HT1080 (cell line): ENCODE data around the gene APBA3. TPM values are rescaled to one million over a fixed set of nuclear protein-coding genes. Genes with fewer than 3 reads are reported as not detected.
A peak's percentile ranks its signal among the peaks of the same experiment; 100 is the strongest.

ENCODE experiments used
- DNase-seq: peaks from one replicate; pipeline ENCODE4 v3.0.0-alpha.2; 2015; ENCODE audit warnings: low read depth
- polyA plus RNA-seq, 2 experiments: library from polyadenylated mRNA; depleted of rRNA; stranded (reverse); fragments of >200 nt; gene quantifications; 2 replicates each; pipeline ENCODE4 v1.2.3, GENCODE V29; 2015
- total RNA-seq: library from RNA; depleted of rRNA; stranded (reverse); fragments of >200 nt; shearing (Covaris generic); gene quantifications from 2 replicates; pipeline ENCODE4 v1.2.3, GENCODE V29; 2014; rRNA removed

APBA3 gene
- 16.9 and 19.3 TPM in 2 replicates for total RNA-seq
- 12.1 and 15.5 TPM in 2 replicates for polyA plus RNA-seq (2015; cell fraction: cytosol; rRNA removed)
- polyA plus RNA-seq (2015; cell fraction: nucleus; rRNA removed): 33.1 and 35.3 TPM in 2 replicates

DNA sequence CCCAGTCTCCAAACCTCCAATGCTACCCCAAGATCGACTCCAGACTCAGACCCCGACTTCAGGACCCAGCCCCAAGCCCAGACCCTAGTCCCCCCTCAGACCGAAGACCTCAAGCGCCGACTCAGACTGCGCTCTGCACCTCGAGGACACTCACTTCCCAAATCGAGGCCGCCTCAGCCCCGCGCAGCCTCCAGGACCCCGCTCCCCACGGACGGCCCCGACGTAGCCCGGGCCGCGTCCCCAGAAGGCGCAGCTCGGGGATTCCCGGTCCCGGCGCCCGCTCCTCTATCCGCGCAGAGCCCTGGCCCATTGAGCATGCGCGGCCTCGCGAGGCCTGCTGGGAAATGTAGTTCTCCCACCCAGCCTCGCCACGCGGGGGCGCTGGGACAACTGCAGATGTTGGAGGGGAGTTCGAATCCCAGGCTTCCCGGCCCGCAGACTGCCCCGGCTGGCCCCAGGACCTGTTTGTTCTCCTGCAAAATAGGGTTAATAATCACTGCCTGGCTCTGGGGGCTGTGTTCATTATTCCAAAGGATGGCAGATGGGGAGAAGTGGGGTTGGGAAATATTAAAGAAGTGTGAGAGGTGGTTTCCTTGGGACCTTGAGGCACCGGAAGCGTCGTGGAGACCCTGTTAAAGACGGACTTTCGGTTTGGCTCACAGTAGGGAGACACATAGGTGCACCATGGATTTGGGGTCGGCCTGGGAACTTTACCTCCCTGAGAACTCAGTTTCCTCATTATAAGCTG, at the start of gene APBA3:
Gene APBA3, minus strand, starts transcription at position 311 of the 748 bp plus-strand sequence. CDS start 1,428 bp downstream, outside the sequence.
- peak; percentile 90 for DNase-seq

GRCh38 chr19:3810708-3811355, 49.3 kb upstream of the APBA3 start:
- DNase-seq: no peak

DNA sequence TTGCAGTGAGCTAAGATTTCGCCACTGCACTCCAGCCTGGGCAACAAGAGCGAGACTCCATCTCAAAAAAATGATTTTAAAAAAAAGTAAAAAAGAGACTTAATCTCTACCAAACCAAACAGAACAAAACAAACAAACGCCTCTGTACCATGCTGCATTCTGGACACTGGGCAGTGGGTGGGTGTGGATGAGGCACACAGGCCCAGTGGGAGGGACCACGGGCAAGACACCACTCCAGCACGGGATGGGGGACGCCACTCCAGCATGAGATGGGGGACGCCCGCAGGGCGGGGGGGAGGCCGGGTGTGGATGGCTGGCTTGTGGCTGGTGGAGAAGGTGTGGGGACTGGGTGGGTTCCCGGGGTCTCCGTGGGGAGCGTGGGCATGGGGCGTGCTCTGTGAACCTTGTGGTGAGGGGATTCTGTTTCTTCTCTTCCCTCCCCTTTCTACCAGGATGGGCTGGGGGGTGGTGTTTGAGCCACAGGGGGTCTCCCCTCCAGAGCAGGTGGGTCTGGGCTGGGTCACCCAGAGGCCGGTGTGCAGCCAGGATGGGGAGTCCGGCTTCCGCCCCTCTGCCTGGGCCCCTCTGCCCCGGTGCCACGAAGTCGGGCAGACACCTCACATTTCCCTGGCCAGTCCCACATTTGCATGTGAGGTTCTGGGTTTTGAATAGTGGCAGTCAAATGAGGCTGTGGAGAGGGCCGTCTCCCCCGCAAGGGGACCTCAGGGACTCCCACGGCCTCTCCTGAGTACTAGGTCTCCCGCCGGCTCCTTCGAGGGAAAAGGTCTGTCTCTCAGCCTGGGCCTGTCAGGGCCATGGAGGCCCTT, 48.6 kb upstream of the APBA3 start:
- DNase-seq: no peak

- DNase-seq: no peak
Observed at GRCh38 chr19:3808420-3809143, 47.1 kb upstream of the APBA3 start.

- DNase-seq: no peak
Observed at GRCh38 chr19:3807574-3808354, 46.3 kb upstream of the APBA3 start.

DNA sequence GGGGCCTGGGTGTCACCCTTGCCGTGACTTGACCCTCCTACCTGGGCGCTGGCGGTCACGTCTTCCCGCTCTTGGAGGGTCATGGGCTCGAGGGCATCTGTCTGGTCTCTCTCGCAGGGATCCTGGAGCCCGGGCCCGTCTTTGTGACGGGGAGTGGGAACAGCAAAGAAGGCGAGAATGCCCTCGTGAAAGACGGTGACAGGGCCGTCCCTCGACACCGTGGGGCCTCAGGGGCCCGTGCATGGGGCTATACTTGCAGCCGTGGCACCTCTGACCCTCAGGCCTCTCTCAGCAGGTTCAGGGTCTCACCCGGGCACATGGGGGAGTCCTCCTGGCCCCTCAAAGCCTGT, 45.6 kb upstream of the APBA3 start:
- no peak for DNase-seq

DNA sequence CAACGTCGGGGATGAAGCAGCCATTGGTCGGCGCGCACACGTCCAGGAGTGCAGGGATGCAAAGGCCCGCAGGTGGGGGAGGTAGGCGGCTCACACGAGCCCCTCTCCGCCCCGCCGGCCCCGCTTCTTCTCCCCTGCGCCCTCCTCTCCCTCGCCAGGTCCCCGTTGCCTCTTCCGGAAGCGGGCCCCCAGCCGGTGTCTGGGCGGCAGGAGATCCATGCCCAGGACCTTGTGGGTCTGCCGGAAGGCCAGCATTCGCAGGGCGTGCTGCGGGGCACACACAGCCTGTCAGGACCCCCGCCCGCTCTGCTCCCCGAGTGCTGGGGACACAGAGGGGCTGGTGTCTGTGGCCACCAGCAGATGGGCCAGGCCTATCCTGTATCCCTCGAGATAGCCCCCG, 44.4 kb upstream of the APBA3 start:
- DNase-seq: no peak

DNA sequence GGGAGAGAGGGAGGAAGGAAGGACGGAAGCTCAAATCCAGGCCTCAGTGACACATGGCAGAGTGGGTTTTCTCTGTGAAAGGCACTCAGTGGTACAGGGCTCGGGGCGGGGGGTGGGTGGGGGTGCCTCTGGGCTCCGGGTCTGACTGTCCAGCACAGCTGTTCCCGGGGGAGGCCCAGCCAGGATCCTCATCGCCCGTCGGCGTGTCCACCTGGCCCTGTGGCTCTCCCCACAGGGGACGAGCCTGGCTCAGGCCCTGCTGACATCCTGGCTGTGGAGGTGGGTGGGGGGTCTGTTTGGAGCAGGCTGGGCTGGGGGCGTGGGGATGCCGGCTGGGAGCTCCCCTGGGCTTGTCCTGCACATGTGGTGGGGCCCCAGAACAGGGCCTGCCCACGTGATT, 42.9 kb upstream of the APBA3 start:
- DNase-seq: no peak

DNA sequence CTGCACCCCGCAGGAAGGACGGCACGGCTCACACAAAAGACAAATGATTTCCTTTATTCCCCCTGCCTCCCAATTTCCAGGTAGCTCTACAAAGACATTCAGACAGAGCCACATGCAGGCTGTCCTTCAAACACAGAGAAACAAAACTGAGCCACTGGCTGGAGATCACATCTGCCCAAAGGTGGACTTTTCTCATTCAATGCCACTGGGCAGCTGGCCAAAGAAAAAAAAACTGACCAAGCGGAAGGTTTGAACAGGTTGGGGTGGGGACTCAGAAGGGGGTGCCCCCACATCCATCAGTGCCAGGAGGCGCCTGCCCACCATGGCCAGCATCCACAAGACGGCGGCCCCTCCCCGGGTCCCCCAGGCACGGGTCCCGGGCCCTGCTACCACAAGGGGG, 42.5 kb upstream of the APBA3 start:
- DNase-seq: no peak

DNA sequence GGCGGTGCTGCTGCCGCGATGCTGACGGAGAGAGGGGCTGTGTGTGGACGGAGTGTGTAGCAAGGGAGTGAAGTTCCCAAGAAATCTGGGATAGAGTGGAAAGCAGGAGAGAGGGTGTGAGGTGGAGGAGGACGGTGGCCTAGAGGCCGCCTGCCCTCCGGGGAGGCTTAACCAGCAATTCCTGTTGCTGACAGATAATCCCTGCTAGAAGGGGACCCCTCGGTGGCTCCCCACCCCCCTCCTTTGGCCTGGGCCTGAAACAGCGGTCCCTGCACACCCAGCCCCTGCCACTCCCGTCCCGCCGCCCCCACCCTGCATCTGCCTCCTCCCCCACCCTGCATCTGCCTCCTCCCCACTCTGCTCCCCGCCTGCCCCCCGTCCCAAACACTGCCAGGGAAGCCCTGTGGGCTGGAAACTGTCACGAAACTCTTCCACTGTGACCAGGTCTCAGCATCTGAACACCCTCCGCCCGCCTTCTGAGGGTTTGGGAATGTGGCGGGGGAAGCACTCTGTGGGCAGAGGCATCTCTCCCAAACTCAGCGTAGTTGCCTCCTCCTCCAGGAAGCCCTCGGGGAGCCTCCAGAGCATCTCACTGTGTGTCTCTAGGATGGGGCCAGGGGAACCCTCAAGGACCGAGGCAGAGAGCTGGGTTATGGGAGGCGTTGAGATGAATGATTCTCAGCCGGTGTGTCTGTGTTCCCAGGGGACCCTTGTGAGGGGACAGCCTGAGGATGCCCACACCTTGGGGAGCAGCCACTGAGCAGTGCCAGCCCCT, 41.8 kb upstream of the APBA3 start:
- no peak for DNase-seq

DNA sequence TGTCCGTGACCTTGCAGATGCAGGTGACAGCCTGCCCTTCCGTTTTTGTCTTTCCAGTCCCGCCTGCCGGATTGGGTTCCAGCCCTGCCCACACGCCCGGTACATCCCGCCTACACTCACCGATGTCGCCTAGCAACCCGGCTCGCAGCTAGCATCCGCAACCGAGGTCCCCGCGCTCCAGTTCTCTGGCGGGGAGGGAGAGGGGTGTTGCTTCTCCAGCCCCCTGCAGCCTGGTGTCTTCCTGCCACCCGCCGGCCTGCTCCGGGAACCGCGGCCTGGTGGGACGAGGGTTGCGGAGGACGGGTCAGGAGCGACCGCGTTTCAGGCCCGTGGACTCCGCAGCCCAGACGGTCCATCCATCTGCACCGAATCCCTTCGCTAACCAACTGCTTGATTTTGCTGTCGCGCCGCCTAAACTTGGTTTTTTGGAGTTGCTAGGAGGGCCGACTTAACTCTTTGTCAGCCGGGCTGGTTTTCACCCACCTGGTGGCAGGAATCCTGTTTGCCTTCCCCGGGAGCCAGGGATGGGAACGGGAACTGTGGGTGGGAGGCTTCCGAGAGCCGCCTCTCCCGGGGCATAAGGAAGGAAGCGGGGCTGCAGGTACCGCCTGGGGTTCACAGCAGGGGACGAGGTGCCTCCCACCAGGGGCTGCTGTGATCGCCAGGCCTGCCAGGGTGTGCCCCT, 40.1 kb upstream of the APBA3 start:
- DNase-seq: no peak

GRCh38 chr19:3800996-3801395, 39.5 kb upstream of the APBA3 start:
- no peak for DNase-seq

DNA sequence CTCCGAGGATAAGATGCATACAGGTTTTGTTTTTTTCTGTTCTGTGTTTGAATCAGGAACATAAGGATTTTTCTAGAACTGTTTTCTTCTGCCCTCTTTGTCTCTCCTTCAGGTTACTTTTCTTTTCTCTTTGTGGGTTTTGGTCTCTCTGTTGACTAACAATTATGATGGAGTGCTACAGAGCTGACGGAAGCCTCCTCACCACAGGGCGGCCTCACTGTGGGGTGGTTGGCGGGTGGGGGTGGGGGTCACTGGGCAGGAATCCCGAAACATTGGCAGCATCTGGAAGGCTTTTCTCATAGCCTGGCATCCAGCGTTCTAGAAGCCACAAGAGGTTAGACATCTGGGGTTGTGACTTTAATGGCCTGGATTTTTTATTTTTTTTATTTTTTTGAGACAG, 36.6 kb upstream of the APBA3 start:
- DNase-seq: no peak

DNA sequence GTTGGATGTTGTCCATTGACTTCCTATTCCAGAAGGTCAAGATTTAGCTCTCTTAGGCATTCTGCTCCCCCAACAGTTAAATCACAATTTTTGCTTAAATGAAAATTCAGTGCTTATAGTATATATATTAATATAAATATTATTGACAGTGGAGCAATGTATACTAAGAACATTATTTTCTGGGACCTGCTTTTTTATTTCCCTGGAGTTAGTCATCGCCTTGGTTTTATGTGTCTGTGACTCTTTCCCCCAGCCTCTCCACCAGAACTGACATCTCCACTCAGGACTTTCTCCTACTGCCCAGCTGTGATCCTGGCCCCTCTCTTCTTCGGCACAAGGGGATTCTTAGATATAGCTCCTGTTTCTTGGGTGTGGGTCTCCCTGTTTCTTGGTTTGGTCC, 34.9 kb upstream of the APBA3 start:
- DNase-seq: no peak

DNA sequence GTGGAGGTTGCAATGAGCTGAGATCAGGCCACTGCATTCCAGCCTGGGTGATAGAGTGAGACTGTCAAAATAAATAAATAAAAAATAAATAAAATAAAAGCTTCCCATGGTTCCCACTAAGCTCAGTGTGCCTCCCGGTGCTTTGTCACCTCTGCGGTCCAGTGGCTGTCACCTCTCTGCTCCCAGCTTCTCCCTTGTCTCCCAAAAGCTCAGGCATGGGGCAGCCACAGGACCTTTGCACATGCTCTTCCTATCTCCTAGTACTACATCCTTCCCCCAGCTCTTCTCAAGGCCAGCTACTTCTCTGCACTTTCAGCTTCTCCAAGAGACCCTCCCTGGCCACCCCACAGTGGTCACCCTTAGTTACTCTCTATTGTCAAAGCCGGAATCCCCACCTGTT, 32.3 kb upstream of the APBA3 start:
- no peak for DNase-seq

GRCh38 chr19:3792114-3792513, 30.6 kb upstream of the APBA3 start:
- no peak for DNase-seq

- DNase-seq: no peak
Observed at GRCh38 chr19:3790941-3791340, 29.4 kb upstream of the APBA3 start.

GRCh38 chr19:3790209-3790734, 28.8 kb upstream of the APBA3 start:
- DNase-seq: no peak
